Fibroblast of peridontal ligament (primary cell): ENCODE measurements around the gene NUP42.

ENCODE experiments used
- DNase-seq: peaks from one replicate; pipeline ENCODE4 v3.0.0-alpha.2; 2010; ENCODE audit errors: extremely low read depth

The NUP42 gene

GRCh38 chr7:23234569-23235296 lies 52.9 kb downstream of the NUP42 start:
- peak; percentile 55 for DNase-seq

GRCh38 chr7:23235813-23236221 lies 54.0 kb downstream of the NUP42 start:
- DNase-seq, result peak; percentile 49

GRCh38 chr7:23237000-23237399 lies 55.2 kb downstream of the NUP42 start:
- DNase-seq, result no peak

GRCh38 chr7:23238983-23239652 lies 57.3 kb downstream of the NUP42 start:
- no peak for DNase-seq

GRCh38 chr7:23239698-23240097 lies 57.9 kb downstream of the NUP42 start:
- no peak for DNase-seq

GRCh38 chr7:23242321-23242720 lies 60.5 kb downstream of the NUP42 start:
- DNase-seq, result peak; percentile 21

GRCh38 chr7:23242935-23243334 lies 61.1 kb downstream of the NUP42 start:
- DNase-seq, result no peak

GRCh38 chr7:23246555-23246954 lies 64.7 kb downstream of the NUP42 start, which contains the start of gene GPNMB:
Gene GPNMB (plus strand): TSS chr7:23246775. CDS start chr7:23246858, 83 bp downstream.
- DNase-seq, result peak; percentile 98

- DNase-seq, result no peak
These were observed 65.3 kb downstream of the NUP42 start for GRCh38 chr7:23247046-23247602.

GRCh38 chr7:23247603-23248335 lies 65.9 kb downstream of the NUP42 start:
- DNase-seq, result no peak

- peak; percentile 23 for DNase-seq
These were observed 67.6 kb downstream of the NUP42 start for GRCh38 chr7:23249486-23249885.
